ENCODE measurements around the gene C9orf50.

- TF ChIP-seq CTCF (tag by site-specific recombination; IDR thresholded peaks at IDR 0.05) (no peak), ZBTB21 (tag by site-specific recombination; IDR thresholded peaks at IDR 0.05) (no peak), ZFP41 (tag by site-specific recombination; IDR thresholded peaks at IDR 0.05; ENCODE audit: borderline replicate concordance) (no peak), ZNF18 (tag by site-specific recombination; IDR thresholded peaks at IDR 0.05) (no peak), ZFHX2 (tag by site-specific recombination; conservative IDR thresholded peaks at IDR 0.05) (no peak), TCF7L2 (IDR thresholded peaks at IDR 0.05; ENCODE audit: borderline replicate concordance, low read depth, low read length) (no peak), SETDB1 (IDR thresholded peaks at IDR 0.05; ENCODE audit: insufficient read length, low read length) (no peak), GLI2 (tag by site-specific recombination; IDR thresholded peaks at IDR 0.05; ENCODE audit: borderline replicate concordance, low read depth) (no peak), ZFP37 (tag by site-specific recombination; IDR thresholded peaks at IDR 0.05) (no peak), ZBTB20 (tag by site-specific recombination; IDR thresholded peaks at IDR 0.05) (no peak), GLI4 (tag by site-specific recombination; IDR thresholded peaks at IDR 0.05) (no peak), ZNF174 (tag by site-specific recombination; IDR thresholded peaks at IDR 0.05) (no peak)
These were observed 18.8 kb upstream of the C9orf50 start for GRCh38 chr9:129639756-129640085.
